ENCODE results near the gene CAPN11. TPM values are rescaled to one million over a fixed set of nuclear protein-coding genes. Genes with fewer than 3 reads are reported as not detected.
A peak's percentile ranks its signal among the peaks of the same experiment; 100 is the strongest.

Gene CAPN11
- total RNA-seq, 2 experiments from 2014 or later, result 0.13 TPM; not detected in 1

- ChIA-PET CTCF (interaction anchor here (0.7 kb wide), 1 partner anchor 37 kb away, joined by 3 read pairs; no protein-coding TSS in a partner anchor), POLR2A (no interaction called here)
- H3K9me3 Mint-ChIP-seq, result no peaks in the 10 kb centered on the region
- no peak for DNase-seq
- peaks cover 18% of the 10 kb centered on the region for H3K27me3 Mint-ChIP-seq
- H3K27ac Mint-ChIP-seq, result no peak overlapping the region
- H3K36me3 Mint-ChIP-seq (ENCODE audit: low read depth), result no peaks in the 10 kb centered on the region
- no peak overlapping the region for H3K4me3 Mint-ChIP-seq
- H3K4me1 Mint-ChIP-seq, result peaks cover 31% of the 10 kb centered on the region
Measured at GRCh38 chr6:44219053-44219814, 60.6 kb downstream of the CAPN11 start.

GRCh38 chr6:44219815-44220784, 61.5 kb downstream of the CAPN11 start:
- H3K27me3 Mint-ChIP-seq, result peaks cover 17% of the 10 kb centered on the region
- peaks cover 40% of the 10 kb centered on the region for H3K4me1 Mint-ChIP-seq
- H3K9me3 Mint-ChIP-seq, result no peaks in the 10 kb centered on the region
- H3K36me3 Mint-ChIP-seq (ENCODE audit: low read depth), result no peaks in the 10 kb centered on the region
- CTCF ChIA-PET, result interaction anchor here (0.6 to 1.2 kb wide), 4 partner anchors 17 to 96 kb away, joined by 3 to 4 read pairs (median 3); no protein-coding TSS in a partner anchor
- no peak overlapping the region for H3K4me3 Mint-ChIP-seq
- DNase-seq, result no peak
- H3K27ac Mint-ChIP-seq, result no peak overlapping the region
- POLR2A ChIA-PET, result no interaction called here

GRCh38 chr6:44220913-44221290, 62.3 kb downstream of the CAPN11 start:
- POLR2A ChIA-PET, result interaction anchor here (5.0 to 6.4 kb wide), 2 partner anchors 26 to 35 kb away, joined by 23 to 88 read pairs; partner anchors contain the start of genes HSP90AB1 and SLC35B2
- Mint-ChIP-seq H3K27me3 (peaks cover 17% of the 10 kb centered on the region), H3K4me3 (no peak overlapping the region), H3K9me3 (no peaks in the 10 kb centered on the region), H3K4me1 (peaks cover 43% of the 10 kb centered on the region), H3K36me3 (ENCODE audit: low read depth) (no peaks in the 10 kb centered on the region), H3K27ac (peak overlapping the region; percentile 3)
- CTCF ChIA-PET, result interaction anchor here (0.9 to 2.9 kb wide), 7 partner anchors 14 to 52 kb away, joined by 3 to 15 read pairs (median 4); partner anchors contain the start of gene SLC35B2
- DNase-seq, result no peak

- peak; percentile 82 for DNase-seq
- POLR2A ChIA-PET, result interaction anchor here (1.6 to 6.4 kb wide), 3 partner anchors 16 to 35 kb away, joined by 6 to 88 read pairs (median 23); partner anchors contain the start of genes HSP90AB1 and SLC35B2
- no peaks in the 10 kb centered on the region for H3K36me3 Mint-ChIP-seq (ENCODE audit: low read depth)
- CTCF ChIA-PET, result interaction anchor here (0.7 to 2.9 kb wide), 8 partner anchors 14 to 52 kb away, joined by 3 to 15 read pairs (median 4); partner anchors contain the start of gene SLC35B2
- H3K27me3 Mint-ChIP-seq, result peaks cover 15% of the 10 kb centered on the region
- peak overlapping the region; percentile 3 for H3K27ac Mint-ChIP-seq
- no peaks in the 10 kb centered on the region for H3K9me3 Mint-ChIP-seq
- H3K4me1 Mint-ChIP-seq, result peaks cover 46% of the 10 kb centered on the region
- no peak overlapping the region for H3K4me3 Mint-ChIP-seq
Measured at GRCh38 chr6:44221291-44221960, 62.8 kb downstream of the CAPN11 start.

GRCh38 chr6:44221961-44222335, 63.3 kb downstream of the CAPN11 start:
- no peak overlapping the region for H3K4me3 Mint-ChIP-seq
- no peaks in the 10 kb centered on the region for H3K9me3 Mint-ChIP-seq
- CTCF ChIA-PET, result interaction anchor here (0.7 to 2.9 kb wide), 6 partner anchors 13 to 53 kb away, joined by 3 to 15 read pairs (median 4); partner anchors contain the start of gene SLC35B2
- peaks cover 46% of the 10 kb centered on the region for H3K4me1 Mint-ChIP-seq
- no peak overlapping the region for H3K27ac Mint-ChIP-seq
- no peaks in the 10 kb centered on the region for H3K36me3 Mint-ChIP-seq (ENCODE audit: low read depth)
- H3K27me3 Mint-ChIP-seq, result peaks cover 10% of the 10 kb centered on the region
- POLR2A ChIA-PET, result interaction anchor here (1.6 to 6.4 kb wide), 3 partner anchors 16 to 34 kb away, joined by 6 to 88 read pairs (median 23); partner anchors contain the start of genes HSP90AB1 and SLC35B2
- no peak for DNase-seq

- ChIA-PET CTCF (interaction anchor here (0.9 to 4.2 kb wide), 6 partner anchors 13 to 33 kb away, joined by 3 to 27 read pairs (median 14); partner anchors contain the start of genes HSP90AB1 and SLC35B2), POLR2A (interaction anchor here (0.6 to 6.4 kb wide), 7 partner anchors 13 to 42 kb away, joined by 3 to 88 read pairs (median 6); partner anchors contain the start of genes HSP90AB1 and SLC35B2)
- Mint-ChIP-seq H3K36me3 (ENCODE audit: low read depth) (no peaks in the 10 kb centered on the region), H3K4me3 (peak overlapping the region; percentile 74), H3K9me3 (no peaks in the 10 kb centered on the region), H3K27ac (no peak overlapping the region), H3K27me3 (peaks cover 9% of the 10 kb centered on the region), H3K4me1 (peaks cover 46% of the 10 kb centered on the region)
- DNase-seq, result no peak
Measured at GRCh38 chr6:44222486-44223318, 64.1 kb downstream of the CAPN11 start.

- peaks cover 43% of the 10 kb centered on the region for H3K4me1 Mint-ChIP-seq
- H3K27ac Mint-ChIP-seq, result peak within 1 kb of the TSS; percentile 4
Measured at GRCh38 chr6:44223319-44224028, 64.9 kb downstream of the CAPN11 start, which contains the start of gene SLC29A1. Gene SLC29A1, plus strand, starts transcription at chr6:44223595. Its CDS starts 3,719 bp downstream, at chr6:44227314.

GRCh38 chr6:44224029-44224964, 65.7 kb downstream of the CAPN11 start:
- Mint-ChIP-seq H3K36me3 (ENCODE audit: low read depth) (no peaks in the 10 kb centered on the region), H3K4me3 (peak overlapping the region; percentile 74), H3K27ac (peak overlapping the region; percentile 4), H3K27me3 (no peaks in the 10 kb centered on the region), H3K4me1 (peaks cover 39% of the 10 kb centered on the region), H3K9me3 (no peaks in the 10 kb centered on the region)
- no peak for DNase-seq
- ChIA-PET CTCF (interaction anchor here (0.7 to 4.2 kb wide), 13 partner anchors 11 to 81 kb away, joined by 3 to 27 read pairs (median 5); partner anchors contain the start of genes HSP90AB1 and SLC35B2), POLR2A (interaction anchor here (0.8 to 6.4 kb wide), 8 partner anchors 12 to 595 kb away, joined by 4 to 88 read pairs (median 5); partner anchors contain the start of genes GTPBP2, HSP90AB1 and SLC35B2)

More at GRCh38 chr6:44223319-44224028, 64.9 kb downstream of the CAPN11 start, which contains the start of gene SLC29A1:
- DNase-seq, result peak; percentile 83
- Mint-ChIP-seq H3K36me3 (ENCODE audit: low read depth) (no peaks in the 10 kb centered on the region), H3K9me3 (no peaks in the 10 kb centered on the region), H3K4me3 (peak within 1 kb of the TSS; percentile 74), H3K27me3 (peaks cover 4% of the 10 kb centered on the region)
- POLR2A ChIA-PET, result interaction anchor here (0.6 to 6.4 kb wide), 5 partner anchors 13 to 41 kb away, joined by 3 to 88 read pairs (median 23); partner anchors contain the start of genes HSP90AB1 and SLC35B2
- CTCF ChIA-PET, result interaction anchor here (0.9 to 4.2 kb wide), 9 partner anchors 12 to 41 kb away, joined by 3 to 27 read pairs (median 8); partner anchors contain the start of genes HSP90AB1 and SLC35B2

- Mint-ChIP-seq H3K4me3 (peak overlapping the region; percentile 74), H3K4me1 (peaks cover 37% of the 10 kb centered on the region), H3K27ac (peak overlapping the region; percentile 4), H3K36me3 (ENCODE audit: low read depth) (no peaks in the 10 kb centered on the region), H3K9me3 (no peaks in the 10 kb centered on the region), H3K27me3 (no peaks in the 10 kb centered on the region)
- POLR2A ChIA-PET, result interaction anchor here (0.8 to 6.4 kb wide), 7 partner anchors 11 to 595 kb away, joined by 4 to 88 read pairs (median 6); partner anchors contain the start of genes GTPBP2, HSP90AB1 and SLC35B2
- DNase-seq, result no peak
- CTCF ChIA-PET, result interaction anchor here (0.7 to 4.2 kb wide), 11 partner anchors 10 to 80 kb away, joined by 3 to 27 read pairs (median 5); partner anchors contain the start of genes HSP90AB1 and SLC35B2
Measured at GRCh38 chr6:44224965-44225305, 66.3 kb downstream of the CAPN11 start.

Data from activated CD4-positive, alpha-beta memory T cell treated with anti-CD3 and anti-CD28 coated beads, Interleukin-2, amount 10 ng/mL, durations not matched to agents 7 days and 5 days (primary cell).